Epidermal melanocyte (primary cell): ENCODE measurements around the gene KLHL29.

Experiments
- DNase-seq: peaks from one replicate; pipeline ENCODE4 v3.0.0; 2011; ENCODE audit warnings: low spot score; ENCODE audit not compliant: insufficient read length

The KLHL29 gene

GRCh38 chr2:23448906-23449305 lies 63.9 kb downstream of the KLHL29 start:
- DNase-seq, result no peak

- no peak for DNase-seq
Measured at GRCh38 chr2:23449413-23449812, 64.4 kb downstream of the KLHL29 start.

DNA sequence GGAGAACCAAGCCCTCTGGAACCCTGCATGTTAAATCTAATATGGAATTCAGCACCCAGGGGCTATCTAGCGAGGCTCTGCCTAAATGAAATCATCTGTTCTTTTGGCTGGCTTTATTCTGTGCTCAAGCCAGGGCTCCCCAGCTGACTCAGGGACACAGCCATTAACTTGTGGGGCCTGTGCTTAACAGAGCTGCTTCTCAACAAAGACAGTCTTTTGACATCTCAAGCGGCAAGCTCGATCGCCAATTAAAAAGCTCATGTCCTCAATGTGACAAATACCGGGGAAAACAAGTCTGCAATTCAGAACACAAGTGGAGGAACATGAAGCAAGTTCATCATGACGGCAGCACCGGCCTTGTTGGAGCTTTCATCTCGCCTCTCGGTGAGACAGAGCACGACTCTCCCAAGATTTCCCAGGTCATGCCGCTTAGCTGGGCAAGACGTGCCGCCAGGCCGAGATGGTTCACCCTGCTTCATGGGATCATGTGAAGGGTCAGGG lies 64.9 kb downstream of the KLHL29 start:
- DNase-seq, result peak; percentile 46

DNA sequence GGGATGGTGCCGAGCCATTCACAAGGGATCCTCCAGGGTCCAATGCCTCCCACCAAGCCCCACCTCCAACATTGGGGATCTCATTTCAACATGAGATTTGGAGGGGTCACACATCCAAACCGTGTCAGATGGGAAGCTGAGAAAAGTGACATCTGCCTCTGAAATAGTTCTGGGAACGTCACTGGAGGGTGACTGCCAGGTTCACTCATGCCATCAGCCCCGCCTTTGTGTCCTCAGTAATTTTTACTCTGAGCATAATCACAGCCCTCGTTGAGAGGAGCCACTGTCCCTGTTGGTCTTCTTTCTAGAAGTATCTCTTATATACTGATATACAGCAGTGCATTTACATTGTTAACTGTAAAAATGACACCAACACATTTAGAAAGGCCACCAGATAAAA lies 67.4 kb downstream of the KLHL29 start:
- DNase-seq, result no peak

GRCh38 chr2:23452853-23453420 lies 68.0 kb downstream of the KLHL29 start:
- peak; percentile 41 for DNase-seq

DNA sequence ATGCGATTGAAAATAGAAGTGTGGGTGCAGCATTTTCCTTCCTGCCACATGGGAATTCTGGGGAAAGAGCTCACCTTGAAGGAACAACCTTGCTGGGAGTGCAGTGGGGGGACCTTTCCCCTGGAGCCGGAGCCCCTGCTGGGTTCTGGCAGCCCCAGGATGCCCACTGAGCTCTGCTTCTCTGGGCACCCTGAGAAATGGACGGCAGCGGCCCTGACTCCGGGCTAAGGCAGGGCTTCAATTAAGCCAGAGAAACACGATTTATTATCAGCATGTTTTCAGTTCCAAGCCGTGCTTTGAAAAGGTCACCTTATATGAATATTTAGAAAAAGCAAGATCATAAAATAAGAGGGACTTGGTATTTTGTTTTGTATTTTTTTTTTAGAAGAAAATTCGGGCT lies 68.5 kb downstream of the KLHL29 start:
- DNase-seq, result no peak

DNA sequence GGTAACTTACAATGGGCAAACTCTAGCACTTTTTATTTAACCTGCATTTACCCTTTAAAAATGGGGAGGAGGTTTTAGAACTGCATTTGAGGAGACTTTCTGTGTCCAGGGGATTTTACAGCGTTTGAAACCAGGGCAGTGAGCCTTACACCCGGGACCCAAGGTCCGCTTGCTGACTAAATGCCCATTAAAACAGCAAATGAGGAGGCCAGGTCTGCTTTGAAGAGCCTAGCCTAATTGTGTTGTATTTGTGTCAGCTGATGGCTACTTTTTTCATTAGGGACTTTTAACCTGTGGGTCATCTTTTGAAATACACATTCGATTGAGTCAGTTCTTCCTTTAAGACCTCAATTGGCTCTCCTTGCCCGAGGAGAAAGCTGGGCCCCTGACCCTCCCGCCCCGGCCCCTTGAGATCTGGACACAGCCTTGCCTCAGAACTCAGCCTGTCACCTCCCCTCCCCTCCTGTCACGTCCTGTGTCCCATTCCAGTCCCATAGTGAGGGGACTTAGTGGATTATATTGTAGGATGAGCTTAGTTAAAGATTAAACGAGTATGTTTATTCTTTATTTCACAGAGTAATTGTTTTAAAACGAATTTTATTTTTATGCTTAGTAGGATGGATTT lies 69.0 kb downstream of the KLHL29 start:
- DNase-seq, result no peak

DNA sequence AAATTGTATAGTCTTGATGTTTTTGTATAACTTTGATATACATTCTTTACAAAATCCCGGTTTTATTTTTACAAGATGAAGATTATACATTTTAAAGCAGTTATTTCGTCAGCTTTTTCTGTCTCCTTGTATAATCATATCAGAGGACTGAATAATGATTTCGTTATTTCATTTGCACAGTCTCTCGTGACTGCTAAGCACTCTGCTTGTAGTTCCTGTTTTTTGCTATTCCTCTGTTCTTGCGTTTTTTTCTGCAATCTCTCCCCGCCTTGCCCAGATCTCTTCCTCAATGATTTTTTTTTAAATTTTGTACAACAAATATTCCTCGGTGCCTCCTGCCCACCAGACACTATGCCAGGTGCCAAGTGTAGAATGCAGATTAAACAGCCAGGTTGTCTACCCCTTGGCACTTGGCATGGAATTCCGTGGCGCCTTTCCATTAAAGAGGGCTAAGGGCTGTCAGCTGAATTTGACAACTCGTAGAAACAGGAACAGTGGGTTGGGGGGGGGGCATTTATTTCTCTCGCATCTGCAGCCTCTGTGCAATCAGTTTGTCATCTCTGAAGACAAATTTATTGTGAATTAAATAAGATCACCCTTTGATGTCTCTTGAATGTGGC lies 69.6 kb downstream of the KLHL29 start:
- no peak for DNase-seq

DNA sequence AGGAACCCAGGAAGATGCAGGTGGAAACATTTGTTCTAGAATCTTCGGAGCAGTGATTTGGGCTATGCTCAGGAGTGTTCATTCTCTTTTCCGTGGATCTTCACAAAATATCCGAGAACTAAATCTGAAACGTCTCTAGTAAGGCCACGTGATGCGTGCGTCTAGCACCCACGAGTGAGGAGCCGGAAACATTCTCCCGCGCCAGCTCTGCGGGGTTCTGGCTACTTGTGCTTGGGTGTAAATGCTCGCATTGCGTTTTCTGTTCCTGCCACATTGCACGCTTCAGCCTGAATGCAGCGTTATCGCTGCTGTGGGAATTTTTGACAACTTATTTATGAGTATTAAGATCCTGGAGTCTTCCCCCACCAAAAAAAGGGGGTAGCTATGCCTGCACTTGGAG lies 71.4 kb downstream of the KLHL29 start:
- no peak for DNase-seq

DNA sequence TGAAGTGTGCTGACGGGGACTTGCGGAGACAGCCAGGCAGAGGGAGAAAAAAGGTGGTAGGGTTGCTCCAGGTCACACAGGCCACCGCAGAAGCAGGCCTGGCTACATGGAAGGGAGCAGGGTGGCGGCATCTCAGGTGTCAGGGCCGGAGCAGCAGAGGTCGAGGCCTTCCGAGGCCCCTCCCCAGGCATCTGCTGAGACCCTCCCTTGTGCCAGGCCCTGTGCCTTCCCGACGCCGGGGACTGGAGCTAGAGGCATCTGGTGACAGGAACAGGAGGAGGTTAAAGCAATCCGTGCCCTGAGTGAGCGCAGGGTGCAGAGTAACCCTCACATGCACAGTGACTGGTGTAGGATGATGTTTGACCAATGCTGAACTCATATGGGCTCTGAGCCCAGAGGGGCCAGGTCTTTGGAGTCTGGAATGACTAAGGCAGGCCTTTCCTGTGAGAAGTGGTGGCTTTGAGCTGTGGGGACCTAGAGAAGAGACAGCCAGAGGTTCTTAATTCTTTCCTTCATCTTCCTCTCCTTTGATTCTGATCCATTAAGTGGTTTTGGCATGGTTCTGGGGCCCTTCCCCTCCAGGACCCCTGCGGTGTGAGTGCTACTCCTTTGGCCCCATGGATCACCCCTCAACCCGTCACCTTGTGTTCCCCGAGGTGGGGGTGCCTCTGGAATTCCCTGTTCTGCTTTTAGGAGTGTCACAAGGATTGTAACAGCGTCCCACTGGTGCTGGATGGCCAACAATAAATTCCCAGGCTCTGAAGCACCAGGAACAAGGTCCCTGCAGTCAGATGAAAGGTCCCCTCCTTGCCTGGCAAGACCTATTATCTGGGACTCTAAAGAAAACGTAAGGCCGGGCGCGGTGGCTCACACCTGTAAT lies 72.1 kb downstream of the KLHL29 start:
- DNase-seq, result no peak

GRCh38 chr2:23457990-23458682 lies 73.2 kb downstream of the KLHL29 start:
- no peak for DNase-seq

GRCh38 chr2:23459032-23459431 lies 74.1 kb downstream of the KLHL29 start:
- DNase-seq, result no peak

DNA sequence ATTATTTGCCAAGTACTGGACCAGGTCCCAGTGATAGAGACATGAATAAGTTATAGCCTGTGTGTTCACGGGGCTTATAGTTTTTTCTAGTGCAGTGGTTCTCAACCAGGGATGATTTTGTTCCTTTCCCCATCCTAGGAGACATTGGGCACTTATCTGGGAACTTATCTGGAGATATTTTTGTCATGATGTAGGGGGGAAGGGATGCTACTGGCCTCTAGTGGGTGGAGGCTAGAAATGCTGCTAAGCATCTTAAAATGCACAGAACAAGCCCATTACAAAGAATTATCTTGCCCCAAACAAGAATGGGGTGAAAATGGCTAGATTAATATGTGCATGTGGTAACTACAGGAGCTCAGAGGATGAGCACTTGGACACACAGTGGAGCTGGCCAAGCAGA lies 75.2 kb downstream of the KLHL29 start:
- no peak for DNase-seq

GRCh38 chr2:23460993-23461392 lies 76.0 kb downstream of the KLHL29 start:
- DNase-seq, result no peak

DNA sequence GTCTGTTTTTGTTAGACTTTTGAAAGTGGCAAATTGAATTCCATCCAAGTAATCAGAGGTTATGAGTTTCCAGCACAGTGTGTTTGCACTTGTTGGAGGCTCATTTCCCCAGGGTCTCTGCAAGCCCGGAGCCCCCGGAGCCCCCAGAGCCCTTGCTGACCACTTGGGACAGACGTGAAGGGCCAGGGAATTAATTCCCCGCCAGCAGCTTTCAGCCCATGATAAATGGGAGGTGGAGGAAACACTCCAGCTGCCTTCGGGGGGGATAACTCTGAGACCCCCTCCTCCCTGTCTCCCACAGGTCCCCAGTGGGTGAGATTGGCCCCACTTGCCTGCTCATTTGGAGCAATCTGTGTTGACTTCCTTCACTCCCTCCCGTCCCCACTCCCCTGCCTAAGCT lies 79.2 kb downstream of the KLHL29 start:
- no peak for DNase-seq

DNA sequence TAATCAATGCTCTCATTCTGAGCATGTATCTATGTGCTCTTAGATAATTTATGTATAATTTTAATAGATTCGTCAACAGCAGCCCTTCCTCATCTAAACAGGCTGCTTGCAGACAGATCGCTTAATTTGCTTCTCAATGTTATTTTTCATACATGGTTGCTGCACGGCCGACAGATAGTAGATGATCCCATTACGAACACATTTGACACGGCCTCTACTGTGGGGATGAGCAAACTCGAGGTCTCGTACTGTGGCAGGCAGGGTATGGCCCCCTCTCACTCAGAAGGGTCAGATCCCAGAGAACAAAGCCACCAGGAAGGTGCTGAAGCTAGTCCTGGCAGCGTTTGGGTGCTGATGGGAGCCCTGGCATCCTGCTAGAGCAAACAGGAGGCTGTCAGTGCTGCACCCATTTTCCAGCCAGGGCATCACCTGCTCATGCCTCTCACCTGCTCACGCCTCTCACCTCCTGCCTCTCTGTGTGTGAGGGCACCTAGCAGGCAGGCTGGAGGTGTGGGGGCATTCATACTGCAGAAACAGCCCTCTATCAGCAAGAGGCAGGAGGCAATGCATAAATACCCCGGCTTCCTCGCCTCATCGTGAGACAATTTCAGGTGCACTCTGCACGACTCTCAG lies 80.0 kb downstream of the KLHL29 start:
- no peak for DNase-seq

DNA sequence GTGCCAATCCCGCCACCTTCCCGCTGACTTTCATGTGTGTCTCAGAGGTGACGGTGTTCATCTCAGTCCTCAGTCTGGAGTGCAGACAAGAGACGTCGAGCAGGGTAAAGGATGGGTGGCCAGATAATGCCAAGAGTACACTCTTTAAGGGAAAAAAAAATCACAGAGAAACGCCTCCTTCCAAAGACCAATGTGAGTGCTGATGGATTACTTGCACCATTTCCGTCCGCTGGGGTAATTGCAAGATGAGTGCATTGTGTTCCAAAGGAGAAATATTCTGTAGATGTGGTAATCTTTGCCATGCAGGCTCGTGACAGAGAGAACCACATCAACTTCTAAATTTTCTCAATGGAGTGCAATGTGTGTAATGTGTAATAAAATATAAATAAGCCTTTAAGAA lies 81.0 kb downstream of the KLHL29 start:
- no peak for DNase-seq

DNA sequence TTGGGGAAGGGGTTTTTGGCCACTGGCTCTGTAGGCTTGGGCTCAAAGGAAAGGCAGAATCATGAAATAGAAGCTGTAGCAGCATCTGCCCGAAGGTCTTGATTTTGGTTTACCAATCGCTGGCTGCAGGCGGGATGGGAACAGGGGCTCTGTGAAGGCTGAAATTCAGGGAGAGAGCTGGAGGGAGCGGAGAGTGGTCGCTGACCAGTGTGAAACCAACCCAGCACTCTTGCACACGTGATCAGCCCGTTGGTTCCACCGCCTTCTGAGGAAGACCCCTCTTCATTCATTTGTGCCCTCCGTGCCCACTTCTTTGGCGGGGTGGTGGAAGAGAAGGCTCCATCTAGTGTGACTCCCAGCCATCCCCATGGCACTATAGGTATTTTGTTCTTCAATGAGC lies 82.6 kb downstream of the KLHL29 start:
- no peak for DNase-seq

GRCh38 chr2:23468474-23469141 lies 83.6 kb downstream of the KLHL29 start:
- no peak for DNase-seq

DNA sequence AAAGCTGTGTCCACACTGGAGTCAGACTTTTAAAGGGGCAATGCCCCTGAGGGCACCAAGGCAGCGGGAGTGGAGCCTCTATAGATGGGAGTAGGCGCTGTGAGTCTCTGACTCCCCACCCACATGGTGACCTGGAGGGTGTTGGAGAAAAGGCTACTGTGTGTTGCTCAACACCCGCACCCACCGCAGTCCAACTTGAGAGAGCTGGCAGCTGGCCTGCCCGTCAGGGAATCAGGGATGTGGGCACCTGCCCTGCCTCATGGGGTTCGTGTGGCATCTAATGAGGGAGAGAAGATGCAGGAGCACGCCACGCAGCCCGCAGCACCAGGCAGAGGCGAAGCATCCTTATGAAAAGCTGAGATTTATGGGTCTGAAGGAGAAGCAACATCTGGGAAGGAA lies 84.2 kb downstream of the KLHL29 start:
- no peak for DNase-seq
